ENCODE data around the gene ANXA2.

The ANXA2 gene

DNA sequence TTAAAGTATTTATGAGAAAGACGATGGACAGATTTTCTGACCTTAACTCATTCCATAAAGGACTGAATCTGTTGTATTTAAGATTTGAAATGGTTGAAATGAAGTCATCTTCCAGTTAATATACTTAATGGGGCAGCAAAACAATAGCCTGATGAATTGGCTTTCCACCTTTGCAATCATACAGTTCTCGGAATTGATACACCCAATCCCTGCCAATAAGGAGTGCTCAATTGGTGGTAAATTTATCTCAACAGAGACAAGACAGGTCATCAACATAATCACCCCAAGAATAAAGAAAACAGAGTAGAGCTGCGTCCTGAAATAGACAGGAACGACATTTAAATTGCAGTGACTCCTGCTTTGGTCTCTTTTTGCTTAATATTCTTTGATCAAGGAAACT is 11.2 kb downstream of the ANXA2 start:
- DNase-seq: no peak

DNA sequence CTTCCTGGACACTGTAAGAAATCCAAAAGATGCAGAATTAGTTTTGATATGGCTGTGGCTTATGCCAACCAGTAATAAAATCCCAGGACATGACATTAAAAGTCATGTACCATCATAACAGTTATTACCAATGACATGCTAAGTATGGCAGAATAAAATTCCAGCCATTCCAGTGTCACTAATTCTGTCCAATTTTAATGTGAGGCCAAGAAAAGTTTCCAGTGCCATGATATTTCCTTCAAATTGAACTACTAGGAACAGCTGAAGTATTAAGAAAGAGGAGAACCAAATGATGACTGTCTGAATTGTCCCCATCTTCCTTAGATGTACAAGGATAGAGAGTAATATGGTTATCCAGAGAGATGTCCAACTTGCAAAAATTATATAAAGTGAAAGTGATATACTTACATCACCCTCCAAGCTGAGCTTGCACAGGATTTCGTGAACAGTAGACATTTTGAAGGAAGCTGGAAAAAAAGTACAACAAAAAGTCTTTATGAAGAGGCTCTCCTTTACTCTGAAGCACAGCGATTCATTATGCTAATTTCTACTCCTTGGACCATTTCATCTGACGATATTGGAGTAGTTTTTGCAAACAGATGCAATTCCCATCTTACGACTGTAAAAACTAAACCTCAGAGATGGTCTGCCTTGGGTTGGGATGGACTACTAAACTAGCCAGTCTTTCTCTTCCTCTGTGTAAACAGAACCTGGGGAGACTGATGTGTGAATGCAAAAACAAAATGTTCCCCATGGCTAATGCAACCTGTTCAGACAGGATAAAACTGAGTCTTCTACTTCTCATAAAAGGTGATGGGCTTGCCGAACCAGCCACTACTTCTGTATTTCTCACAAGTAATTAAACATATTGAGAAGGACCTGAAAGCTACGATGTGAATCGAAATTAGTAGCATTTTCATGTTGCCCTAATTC is 11.9 kb downstream of the ANXA2 start:
- DNase-seq: no peak

DNA sequence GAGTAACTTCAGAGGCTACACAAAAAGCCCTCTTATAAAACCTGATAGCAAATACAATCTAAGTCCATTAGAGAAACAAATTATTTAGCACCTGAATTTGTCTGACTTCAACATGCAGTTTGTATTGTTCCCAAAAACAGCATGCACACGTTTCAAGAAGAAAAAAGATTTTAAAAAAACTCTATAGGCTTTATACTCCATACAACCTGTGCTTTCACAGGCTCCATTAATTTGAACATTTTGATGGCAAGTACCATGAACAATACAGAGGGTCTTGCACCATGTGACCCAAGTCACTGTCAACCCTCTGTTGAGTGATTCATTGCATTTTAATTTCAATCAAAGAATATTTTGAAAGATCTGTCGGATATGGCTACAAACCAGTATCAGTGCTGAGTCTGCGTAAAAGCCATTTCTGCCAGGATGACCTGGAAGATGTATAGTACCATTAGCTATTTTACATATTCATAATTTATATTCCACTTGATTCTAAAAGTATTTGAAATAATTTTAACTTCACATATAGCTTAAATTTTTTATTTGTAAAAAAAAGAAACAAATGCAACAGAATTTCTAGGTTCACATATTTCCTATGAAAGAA is 13.2 kb downstream of the ANXA2 start:
- no peak for DNase-seq

DNA sequence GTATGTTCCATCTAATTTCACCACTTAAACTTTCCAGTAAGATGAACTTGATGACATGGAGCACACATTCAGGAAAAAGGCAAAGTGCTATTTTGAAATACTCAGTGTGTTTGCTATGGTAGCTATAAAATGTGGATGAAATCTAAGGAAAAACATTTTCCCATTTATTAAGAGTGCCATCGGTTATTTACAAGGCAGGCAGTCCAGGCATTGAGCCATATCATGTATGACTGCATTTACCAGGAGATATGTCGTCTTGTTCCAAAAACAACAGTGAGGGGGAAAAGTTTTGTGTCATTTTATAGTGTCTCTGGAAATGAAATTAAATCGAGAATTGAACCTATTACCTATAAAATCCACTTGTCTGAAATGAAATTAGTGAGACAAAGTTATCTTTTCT is 13.7 kb downstream of the ANXA2 start:
- DNase-seq: no peak

DNA sequence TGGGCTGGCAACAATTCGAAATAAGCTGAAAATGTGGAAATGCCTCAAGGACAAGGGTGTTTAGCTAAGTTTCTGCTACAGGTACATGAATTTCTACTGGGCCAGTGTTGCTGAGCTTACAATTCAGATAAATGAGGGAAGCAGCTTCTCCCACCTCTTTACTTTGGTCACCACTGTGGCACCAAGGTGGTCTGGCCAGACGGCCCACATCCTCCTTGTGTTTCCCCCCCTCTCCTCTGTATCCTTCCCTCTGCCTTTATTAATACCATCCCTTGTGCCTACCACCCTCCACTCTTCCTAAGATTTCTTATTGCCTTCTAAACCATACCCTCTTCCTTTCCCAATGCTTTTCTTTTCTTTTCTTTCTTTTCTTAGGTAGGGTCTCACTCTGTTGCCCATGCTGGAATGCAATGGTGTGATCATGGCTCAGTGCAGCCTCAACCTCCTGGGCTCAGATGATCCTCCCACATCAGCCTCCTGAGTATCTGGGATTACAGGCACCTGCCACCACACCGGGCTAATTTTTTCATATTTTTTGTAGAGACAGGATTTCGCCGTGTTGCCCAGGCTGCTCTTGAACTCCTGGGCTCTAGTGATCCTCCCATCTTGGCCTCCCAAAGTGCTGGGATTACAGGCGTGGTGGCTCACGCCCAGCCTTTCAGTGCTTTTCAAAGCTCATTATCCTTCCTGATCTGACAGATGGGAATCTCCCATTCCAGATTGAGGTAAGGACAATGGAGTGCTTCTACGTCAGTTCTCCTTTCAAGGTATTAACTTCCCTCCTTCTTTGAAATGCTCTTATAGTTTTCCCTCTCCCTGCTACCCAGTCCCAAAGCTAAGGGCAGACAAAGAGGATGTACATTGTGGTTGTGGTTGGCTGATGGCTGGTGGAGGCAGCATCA is 14.8 kb downstream of the ANXA2 start:
- no peak for DNase-seq

DNA sequence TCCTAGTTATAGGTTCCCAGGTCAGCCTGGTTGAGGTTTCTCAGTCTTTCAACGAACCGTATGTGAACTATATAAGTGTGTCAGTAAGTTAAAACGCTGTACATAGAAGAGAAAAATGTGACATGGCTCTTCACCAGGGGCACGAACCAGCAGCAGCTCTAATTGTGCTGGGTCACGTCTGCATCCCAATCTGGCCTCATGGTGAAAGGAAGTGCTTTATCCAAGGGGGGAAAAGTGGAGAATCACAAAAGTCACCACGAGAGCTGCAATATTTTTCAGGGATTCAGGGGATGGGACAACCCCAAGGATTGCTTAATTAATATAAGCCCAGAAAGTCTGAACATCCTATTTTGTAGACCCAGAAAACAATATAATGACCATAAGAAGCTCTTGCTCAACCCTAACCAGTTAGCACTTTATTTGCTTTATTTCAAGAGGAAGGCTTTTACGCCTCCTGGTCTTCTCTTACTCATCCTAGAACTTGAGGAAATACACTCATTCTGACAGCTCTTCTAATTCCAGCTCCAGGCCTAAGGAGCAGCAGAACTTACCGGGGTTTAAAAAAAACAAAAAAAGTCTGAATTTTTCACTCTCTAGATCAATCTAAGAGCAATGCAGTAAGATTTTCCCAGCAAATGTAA is 16.5 kb downstream of the ANXA2 start:
- no peak for DNase-seq

DNA sequence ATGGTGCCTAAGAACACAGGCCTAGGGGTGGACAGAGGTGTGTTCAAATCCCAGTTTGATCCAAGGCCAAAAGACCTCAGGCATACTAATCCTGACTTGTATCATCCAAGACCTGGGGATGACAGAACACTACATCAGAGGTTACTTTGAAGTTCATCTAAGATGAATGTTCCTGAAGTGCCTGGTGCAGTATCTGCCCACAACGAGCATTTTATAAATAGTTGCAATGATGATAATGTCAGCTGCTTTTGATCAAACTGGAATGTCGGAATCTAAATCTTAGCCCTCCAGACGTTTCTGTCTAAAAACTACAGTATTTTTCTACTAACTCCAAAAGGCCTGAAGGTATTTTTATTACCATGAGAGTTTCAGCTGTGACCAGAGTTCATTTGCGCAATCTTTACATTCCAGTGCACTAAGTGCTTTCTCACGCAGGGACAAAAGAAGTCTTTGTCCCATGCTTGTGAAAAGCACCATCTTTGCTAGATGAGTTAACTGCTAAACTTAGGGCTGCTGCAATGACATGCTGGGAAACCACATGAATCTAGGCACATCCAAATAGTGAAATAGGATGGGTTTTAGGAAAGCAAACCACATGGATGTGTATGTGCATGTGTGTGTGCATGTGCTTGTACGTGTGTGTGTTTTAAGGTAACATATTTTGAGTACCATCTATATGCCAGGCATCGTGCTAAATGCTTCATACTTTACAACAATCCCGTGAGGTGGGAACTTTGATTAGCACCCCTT is 18.1 kb downstream of the ANXA2 start:
- no peak for DNase-seq

DNA sequence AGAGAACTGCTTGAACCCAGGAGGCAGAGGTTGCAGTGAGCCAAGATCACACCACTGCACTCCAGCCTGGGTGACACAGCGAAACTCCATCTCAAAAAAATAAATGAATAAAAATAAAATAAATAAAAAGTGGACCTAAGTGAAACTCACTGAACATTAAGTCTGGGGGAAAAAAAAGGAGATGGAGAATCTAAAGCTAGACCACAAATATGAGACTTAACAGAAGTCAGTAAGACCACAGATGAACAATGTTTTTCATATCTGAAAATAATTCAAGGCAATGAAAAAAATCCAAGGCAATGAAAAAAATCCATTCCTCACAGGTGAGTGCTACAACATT is 18.6 kb downstream of the ANXA2 start:
- DNase-seq: no peak

DNA sequence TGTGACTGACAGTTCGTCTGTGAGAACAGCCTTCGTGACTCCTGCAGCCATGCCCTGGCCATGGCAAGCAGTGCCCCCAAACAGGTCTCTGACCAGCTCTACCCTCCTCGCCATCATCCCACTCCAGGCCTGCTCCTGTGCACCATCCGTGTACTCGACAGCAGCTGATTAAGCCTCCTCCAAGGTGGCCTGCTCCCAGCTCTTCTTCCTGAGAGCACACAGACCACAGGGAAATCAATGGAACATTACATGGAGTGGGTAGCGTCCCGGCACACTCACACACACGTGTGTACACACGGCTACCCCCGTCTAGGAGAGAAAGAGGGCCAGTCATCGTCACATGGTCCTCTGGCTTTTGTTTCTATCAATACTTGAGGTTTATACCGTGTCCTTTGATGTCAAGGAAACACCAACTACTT is 21.1 kb downstream of the ANXA2 start:
- DNase-seq: peak; percentile 23

DNA sequence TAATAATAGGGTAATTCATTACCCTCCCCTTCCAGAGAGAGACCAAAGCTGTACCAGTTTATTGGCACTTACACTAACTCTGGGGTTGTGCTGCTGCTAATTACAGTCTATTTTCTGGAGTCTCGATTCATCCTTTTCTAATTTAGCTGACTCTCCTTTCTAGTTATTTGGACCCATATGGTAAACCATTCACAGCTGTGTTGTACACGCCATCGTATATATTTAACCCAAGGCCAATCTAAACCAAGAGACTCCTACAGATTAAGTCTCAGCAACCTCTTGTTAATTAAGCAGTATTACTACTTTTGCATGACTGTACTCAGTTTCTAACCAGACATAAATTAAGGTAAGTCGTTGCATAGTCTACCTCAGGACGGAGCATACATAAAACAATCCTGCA is 22.5 kb downstream of the ANXA2 start:
- DNase-seq: no peak

DNA sequence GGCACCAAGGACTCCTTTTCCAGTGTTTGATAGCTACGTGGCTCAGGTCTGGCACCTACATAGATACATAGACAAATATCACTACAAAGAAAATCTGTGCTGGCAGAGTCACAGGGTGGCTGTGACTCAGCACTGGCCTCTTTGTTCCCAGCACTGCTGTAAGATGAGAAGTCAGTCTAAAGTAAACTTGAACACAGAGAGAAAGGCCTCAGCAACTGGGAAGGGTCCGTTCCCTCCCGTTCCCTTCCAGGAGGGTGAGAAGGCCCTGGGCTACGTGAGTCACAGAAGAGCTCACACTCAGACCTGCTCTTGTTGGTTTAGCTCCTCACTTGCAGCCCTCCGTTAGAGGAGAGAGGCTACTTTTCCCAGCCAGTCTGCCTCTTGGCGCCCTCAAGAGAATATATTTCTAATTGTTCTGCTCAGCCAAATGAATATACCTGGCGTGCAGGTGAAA is 23.1 kb downstream of the ANXA2 start:
- peak; percentile 89 for DNase-seq

DNA sequence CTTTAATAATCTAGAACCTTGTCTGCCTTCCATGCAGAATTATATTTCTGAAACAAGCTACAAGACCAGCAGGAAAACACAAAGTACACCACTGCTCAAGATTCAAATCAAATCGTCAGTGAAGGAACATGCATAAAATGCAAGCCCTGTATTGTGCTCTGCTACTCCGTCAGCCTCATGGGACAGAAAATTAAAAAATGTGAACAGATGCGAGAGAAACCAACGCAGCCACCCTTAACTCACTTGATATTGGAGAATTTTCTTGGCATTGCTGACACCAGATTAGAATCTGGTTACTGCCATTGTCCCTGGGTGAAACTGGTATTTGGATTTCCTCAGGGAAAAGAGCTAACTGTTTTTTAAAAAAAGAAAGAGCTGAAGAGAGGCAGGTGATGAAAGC is 23.6 kb downstream of the ANXA2 start:
- DNase-seq: no peak

DNA sequence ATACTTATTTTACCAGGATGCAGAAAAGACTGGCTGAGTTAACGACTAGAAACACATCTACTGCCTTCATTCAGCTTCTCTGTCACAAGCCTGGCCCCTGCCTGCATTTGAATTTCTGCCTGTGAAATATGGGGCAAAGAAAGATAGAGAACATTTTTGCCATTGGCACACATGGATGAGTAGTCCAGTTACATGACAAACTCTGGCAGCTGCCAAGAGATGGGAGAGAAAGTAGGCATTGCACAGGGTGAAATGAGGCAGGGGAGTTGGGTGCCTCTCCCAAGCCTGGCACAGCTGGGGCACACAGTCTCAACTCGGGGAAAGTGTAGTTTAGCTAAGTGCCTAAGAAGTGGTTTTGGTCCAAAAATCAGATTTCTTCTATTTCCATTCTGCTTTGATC is 24.0 kb downstream of the ANXA2 start:
- DNase-seq: no peak

DNA sequence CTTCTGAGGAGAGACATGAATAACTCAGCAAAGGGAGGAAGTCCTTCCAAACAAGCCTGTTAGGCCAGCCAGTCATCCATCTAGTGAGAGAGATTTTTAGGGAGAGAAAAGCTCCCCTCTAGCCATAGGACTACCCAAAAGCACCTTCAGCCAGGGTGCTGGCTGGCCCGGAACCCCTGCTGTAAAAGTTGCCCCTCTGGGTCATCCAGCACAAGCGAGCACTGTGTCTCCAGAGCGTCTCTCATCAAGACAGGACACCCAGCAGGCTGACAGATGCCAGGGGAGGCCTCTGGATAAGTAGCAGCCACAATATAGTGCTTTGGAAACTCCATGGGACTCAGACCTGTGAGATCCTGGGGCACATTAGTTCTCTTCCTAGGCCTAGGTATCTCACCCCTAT is 24.5 kb downstream of the ANXA2 start:
- no peak for DNase-seq

DNA sequence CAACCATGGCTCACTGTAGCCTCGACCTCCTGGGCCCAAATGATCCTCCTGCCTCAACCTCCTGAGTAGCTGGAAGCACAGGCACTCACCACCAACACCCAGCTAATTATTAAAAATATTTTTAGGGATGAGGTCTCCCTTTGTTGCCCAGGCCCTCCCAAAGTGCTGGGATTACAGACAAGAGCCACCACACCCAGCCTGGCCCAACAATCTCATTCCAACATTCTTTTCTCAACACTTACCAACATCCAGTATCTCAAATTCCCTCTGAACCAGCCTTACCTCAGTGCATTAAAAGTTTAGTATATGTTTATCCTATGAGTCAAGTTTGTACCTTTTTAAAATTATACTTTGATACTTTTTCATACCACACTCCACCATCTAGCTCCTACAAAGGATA is 25.0 kb downstream of the ANXA2 start:
- no peak for DNase-seq

DNA sequence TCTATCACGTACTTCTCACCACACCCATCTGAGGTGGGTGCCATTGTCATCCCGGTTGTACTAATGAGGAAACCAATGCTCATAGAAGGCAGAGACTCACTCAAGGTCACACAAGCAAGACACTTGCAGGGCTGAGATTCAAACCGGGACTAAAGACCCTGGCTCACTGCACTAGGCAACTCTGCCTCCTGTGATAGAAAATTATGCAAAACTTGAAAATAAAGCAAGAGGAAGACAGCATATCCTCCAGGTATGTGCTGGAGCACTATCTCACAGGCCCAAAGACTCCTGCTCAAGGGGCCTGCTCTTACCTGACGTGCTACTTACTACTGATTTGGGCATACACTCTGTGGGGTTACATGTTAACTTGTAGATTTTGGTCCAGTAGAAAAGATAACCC is 25.6 kb downstream of the ANXA2 start:
- no peak for DNase-seq

DNA sequence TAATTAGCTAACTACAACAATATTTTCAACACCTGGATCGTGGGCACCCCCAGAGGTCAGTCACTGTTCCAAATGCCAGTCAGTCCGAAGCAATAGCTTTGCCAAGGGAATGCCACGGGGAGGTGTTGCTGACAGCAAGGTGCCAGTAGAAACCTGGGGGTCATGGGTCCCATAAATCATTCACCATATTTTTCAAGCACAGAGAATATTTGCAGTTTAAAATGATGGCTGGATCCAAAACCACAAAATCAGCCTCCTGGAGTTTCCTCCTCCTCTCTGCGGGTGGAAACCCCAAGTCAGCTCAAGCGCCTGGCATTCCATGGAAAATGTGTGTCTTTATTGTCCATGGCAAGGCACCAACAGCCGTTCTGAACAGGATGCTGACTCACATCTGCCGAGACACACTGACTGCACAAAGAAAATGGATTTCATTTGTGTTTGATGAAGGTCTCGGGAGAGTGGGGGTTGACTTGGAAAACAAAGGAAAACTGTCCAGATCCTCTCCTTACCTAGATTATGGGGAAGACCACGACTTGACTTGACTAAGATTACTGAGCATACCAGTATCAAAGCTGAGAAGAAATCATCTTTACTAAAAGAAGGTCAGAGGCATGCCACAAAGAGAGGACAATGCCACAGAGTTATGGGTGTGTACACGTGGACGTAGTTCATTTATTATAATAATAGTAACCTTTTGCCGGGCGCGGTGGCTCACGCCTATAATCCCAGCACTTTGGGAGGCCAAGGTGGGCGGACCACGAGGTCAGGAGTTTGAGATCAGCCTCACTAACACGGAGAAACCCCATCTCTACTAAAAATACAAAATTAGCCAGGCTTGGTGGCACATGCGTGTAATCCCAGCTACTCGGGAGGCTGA is 26.4 kb downstream of the ANXA2 start:
- no peak for DNase-seq

DNA sequence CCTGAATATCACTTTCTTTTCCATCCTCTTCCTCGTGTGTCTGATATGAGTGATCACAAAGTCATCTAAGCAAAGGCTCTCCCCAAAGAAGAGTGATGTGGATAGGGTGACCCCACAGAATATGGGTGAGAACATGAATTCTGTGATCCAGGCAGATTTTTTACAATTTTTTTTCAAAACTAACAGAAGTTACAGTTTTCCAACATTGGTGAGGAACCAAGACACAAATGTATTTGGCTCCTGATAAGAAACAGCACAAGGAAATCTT is 27.0 kb downstream of the ANXA2 start:
- DNase-seq: no peak

DNA sequence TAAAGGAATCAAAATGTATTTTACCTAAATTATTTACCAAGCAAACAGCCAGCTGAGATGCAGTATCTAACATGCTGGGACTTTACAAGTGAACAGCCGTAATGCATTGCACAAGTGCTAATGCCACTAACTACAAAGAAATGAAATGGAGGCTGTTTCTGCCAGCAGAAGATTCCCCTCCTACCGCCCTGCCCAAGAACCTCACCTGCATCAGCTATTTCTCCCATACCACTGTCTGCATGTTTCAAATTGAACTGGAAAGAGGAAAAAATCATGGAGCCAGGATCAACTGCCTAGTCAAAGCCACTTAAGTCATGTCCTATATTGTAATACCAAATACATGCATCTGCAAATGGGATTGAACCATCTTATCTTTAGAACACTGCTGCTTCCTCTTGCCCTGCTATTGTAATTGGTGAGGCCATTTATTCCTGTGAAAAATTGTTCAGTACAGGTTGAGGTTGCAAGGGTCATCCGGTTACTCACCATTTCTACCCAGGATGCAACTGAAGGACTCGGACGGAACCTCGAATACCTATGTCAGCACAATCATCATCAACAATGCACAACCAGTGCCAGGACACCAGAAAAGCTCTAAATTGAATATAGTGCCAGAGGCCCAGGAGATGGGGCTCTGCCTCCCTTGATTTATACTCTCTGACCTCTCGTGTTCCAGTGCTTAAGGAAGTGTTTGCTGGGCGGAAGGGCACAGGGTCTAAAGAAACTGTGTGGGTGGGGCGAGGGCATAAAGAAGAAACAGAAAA is 27.5 kb downstream of the ANXA2 start:
- DNase-seq: no peak

DNA sequence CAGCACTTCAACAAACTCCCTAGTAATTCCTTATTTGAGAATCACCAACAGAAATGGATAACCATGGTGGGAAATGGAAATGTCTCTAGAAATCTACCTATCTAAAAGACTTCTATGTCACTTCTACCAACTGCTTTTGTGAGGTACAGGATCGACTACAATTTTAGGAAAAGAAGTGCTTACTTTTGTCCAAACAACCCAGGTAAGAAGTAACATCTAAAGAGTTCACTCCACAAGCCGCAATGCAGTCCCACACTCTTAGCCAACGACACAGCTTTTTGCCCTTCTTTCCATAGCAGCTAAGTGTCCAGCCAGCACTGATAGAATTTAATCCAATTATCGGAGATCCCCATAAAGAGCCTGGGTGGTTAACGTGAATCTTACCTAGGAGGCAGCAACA is 28.1 kb downstream of the ANXA2 start:
- DNase-seq: no peak

DNA sequence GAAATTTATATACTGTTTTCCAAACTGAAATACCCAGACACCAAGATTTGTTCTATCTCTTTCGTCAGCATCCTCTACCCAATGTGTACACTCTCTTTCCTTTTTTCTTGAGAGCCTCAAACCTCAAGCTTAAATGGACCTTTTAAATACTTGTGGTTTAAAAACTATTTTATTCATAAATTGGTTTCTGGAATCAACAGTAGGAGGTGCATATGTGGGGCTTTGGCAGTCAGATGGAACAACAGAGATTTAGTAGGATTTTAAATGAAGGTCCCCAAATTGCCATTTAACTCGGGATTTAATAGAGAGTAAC is 33.2 kb downstream of the ANXA2 start:
- no peak for DNase-seq
